Prostate gland (tissue), 2 donors: ENCODE data around the gene TTN. TPM values are rescaled to one million over a fixed set of nuclear protein-coding genes. Genes with fewer than 3 reads are reported as not detected.

Experiments
- DNase-seq: peaks from one replicate; pipeline ENCODE4 v3.0.0-alpha.2; 2019; ENCODE audit warnings: low spot score
- H3K27ac ChIP-seq, 2 donors: fragments of 200-600 bp; sonication (generic); 2 replicates each; pipeline ENCODE4 v1.5.1; 2017 to 2019
- H3K27me3 ChIP-seq: fragments of 200-600 bp; sonication (generic); replicated peaks from 2 replicates; pipeline ENCODE4 v1.5.1; 2019; ENCODE audit not compliant: insufficient read depth
- H3K36me3 ChIP-seq, 2 donors: fragments of 200-600 bp; sonication (generic); 1 replicate in 1 of 2; 2 replicates in 1 of 2; pipeline versions ENCODE4 v1.5.1 to v1.8.1; 2017 to 2019
- H3K4me1 ChIP-seq: fragments of 200-600 bp; sonication (generic); replicated peaks from 2 replicates; pipeline ENCODE4 v1.5.1; 2019
- H3K4me3 ChIP-seq, 2 donors: fragments of 200-600 bp; sonication (generic); 2 replicates each; pipeline ENCODE4 v1.5.1; 2017 to 2019
- H3K9me3 ChIP-seq: fragments of 200-600 bp; sonication (generic); 2 replicates; pipeline ENCODE4 v1.5.1; 2017
- POLR2A ChIP-seq: fragments of 450-650 bp; IDR thresholded peaks from one replicate; pipeline ENCODE4 v1.6.1; 2016; ENCODE audit warnings: antibody characterized with exemption, mild to moderate bottlenecking
- POLR2AphosphoS5 ChIP-seq: sonication (generic); formaldehyde crosslinking; IDR thresholded peaks from one replicate; pipeline ENCODE4 v1.6.1; 2017; ENCODE audit warnings: antibody characterized with exemption
- WGBS: methylation state at CpG from one replicate; pipeline ENCODE4 v1.1.5; 2018; 5-methylcytosine and 5-hydroxymethylcytosine counted together
- intact Hi-C: fragments of 100-400 bp; cut with DNase I; formaldehyde crosslinking; loops from one replicate; pipeline ENCODE4 v1.14.2; 2022
- total RNA-seq, 2 donors: library from RNA; depleted of rRNA; stranded (reverse); fragments of >200 nt; gene quantifications; one replicate each; pipeline ENCODE4 v1.1.0, GENCODE V29; 2016
- TF ChIP-seq, protein P1 (sequence below), 4 experiments: fragments of 200-600 bp in 2 of 4; fragments of 450-650 bp in 2 of 4; sonication (generic) in 2 of 4; IDR thresholded peaks; 1 replicate in 3 of 4; 2 replicates in 1 of 4; pipeline ENCODE4 v1.5.1; 2016 to 2019; ENCODE audit warnings: antibody characterized with exemption in 4 of 4, mild to moderate bottlenecking in 2 of 4, moderate library complexity in 2 of 4

The TTN gene
- total RNA-seq, 2 donors from 2014 or later, result 10.3 to 36.8 TPM

DNA sequence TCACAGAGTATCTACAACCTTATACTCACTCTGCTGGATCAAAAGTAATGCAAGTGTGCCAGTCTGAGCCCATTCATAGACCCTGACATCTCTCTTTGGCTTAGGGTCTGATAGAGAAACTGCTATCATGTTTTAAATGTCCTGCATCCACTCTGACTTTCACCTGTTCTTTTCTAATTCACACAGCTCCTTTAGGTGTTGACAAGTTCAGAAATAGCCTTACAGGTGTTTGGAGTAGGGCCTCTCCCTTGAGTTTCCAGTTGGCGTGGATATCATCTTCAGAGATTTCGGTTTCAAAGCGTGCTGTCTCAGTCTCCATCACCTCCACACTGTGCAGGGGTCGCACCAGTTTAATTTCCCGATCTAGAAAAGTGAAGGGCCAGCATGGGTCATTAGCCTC, 176.6 kb downstream of the TTN start:
- WGBS, result 100% methylated on average over 5 of the region's 5 CpGs
- H3K9me3 ChIP-seq, result no peaks in the 10 kb centered on the region
- TF ChIP-seq, protein P1, sequence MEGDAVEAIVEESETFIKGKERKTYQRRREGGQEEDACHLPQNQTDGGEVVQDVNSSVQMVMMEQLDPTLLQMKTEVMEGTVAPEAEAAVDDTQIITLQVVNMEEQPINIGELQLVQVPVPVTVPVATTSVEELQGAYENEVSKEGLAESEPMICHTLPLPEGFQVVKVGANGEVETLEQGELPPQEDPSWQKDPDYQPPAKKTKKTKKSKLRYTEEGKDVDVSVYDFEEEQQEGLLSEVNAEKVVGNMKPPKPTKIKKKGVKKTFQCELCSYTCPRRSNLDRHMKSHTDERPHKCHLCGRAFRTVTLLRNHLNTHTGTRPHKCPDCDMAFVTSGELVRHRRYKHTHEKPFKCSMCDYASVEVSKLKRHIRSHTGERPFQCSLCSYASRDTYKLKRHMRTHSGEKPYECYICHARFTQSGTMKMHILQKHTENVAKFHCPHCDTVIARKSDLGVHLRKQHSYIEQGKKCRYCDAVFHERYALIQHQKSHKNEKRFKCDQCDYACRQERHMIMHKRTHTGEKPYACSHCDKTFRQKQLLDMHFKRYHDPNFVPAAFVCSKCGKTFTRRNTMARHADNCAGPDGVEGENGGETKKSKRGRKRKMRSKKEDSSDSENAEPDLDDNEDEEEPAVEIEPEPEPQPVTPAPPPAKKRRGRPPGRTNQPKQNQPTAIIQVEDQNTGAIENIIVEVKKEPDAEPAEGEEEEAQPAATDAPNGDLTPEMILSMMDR (IDR thresholded peaks at IDR 0.05), result no peak
- TF ChIP-seq POLR2A, result no peak
- TF ChIP-seq POLR2AphosphoS5, result no peak
- H3K27me3 ChIP-seq, result no peaks in the 10 kb centered on the region
- no peak for DNase-seq
- no peaks in the 10 kb centered on the region for H3K4me1 ChIP-seq
- no peak overlapping the region for H3K27ac ChIP-seq
- H3K36me3 ChIP-seq, result no peaks in the 10 kb centered on the region
- intact Hi-C loops, result no loop called here
- H3K4me3 ChIP-seq, result no peak overlapping the region

GRCh38 chr2:178629463-178629862, 177.8 kb downstream of the TTN start:
- no peak for TF ChIP-seq POLR2AphosphoS5
- TF ChIP-seq POLR2A, result no peak
- TF ChIP-seq, protein P1 (IDR thresholded peaks at IDR 0.05), result no peak
- no peak for DNase-seq
- intact Hi-C loops, result no loop called here
- H3K27ac ChIP-seq, result no peak overlapping the region
- H3K27me3 ChIP-seq, result no peaks in the 10 kb centered on the region
- H3K9me3 ChIP-seq, result no peaks in the 10 kb centered on the region
- WGBS, result 85% methylated on average over 11 of the region's 11 CpGs
- H3K4me1 ChIP-seq, result no peaks in the 10 kb centered on the region
- H3K4me3 ChIP-seq, result no peak overlapping the region
- H3K36me3 ChIP-seq, result no peaks in the 10 kb centered on the region

DNA sequence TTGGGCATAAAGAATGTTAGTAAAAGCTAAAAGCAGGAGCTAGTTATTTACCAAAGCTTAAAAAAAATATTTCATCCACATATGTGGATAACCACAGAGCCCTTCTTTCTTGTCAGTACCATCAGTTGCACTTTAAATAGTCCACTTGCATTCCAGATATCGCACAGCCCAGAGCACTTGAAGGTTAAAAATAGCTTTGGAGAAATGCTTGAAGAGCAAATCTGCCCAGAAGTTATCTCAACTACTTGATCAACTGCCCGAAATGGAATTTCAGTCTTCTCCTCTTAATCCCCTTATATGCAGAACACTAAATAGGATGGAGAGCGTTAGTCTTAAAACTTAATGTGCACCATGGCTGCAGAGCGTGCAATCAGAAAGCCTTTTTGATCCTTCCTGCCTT, 178.6 kb downstream of the TTN start:
- no peak for DNase-seq
- intact Hi-C loops, result no loop called here
- 79% methylated on average over 4 of the region's 4 CpGs for WGBS
- Histone ChIP-seq H3K9me3 (no peaks in the 10 kb centered on the region), H3K27me3 (no peaks in the 10 kb centered on the region), H3K4me1 (no peaks in the 10 kb centered on the region), H3K36me3 (no peaks in the 10 kb centered on the region), H3K4me3 (no peak overlapping the region), H3K27ac (no peak overlapping the region)
- no peak for TF ChIP-seq POLR2AphosphoS5
- no peak for TF ChIP-seq POLR2A
- TF ChIP-seq, protein P1 (IDR thresholded peaks at IDR 0.05), result no peak

- TF ChIP-seq, protein P1 (IDR thresholded peaks at IDR 0.05), result no peak
- TF ChIP-seq POLR2AphosphoS5 (no peak), POLR2A (no peak)
- Histone ChIP-seq H3K4me3 (no peak overlapping the region), H3K4me1 (no peaks in the 10 kb centered on the region), H3K36me3 (no peaks in the 10 kb centered on the region), H3K9me3 (no peaks in the 10 kb centered on the region), H3K27ac (no peak overlapping the region), H3K27me3 (no peaks in the 10 kb centered on the region)
- DNase-seq, result no peak
- intact Hi-C loops, result no loop called here
- WGBS, result 70% methylated on average over 1 of the region's 1 CpG
Observed at GRCh38 chr2:178627401-178627800, 179.8 kb downstream of the TTN start.

- no peak for TF ChIP-seq POLR2AphosphoS5
- TF ChIP-seq, protein P1 (IDR thresholded peaks at IDR 0.05), result no peak
- no peaks in the 10 kb centered on the region for H3K36me3 ChIP-seq
- no peak overlapping the region for H3K27ac ChIP-seq
- H3K4me1 ChIP-seq, result no peaks in the 10 kb centered on the region
- no peak for DNase-seq
- intact Hi-C loops, result no loop called here
- H3K27me3 ChIP-seq, result no peaks in the 10 kb centered on the region
- no peak overlapping the region for H3K4me3 ChIP-seq
- 94% methylated on average over 1 of the region's 1 CpG for WGBS
- no peaks in the 10 kb centered on the region for H3K9me3 ChIP-seq
Observed at GRCh38 chr2:178615969-178616368, 191.3 kb downstream of the TTN start.
